DND-41 (cell line): Measurements from ENCODE around the gene TRMT11.

Experiments used
- EZH2 ChIP-seq: IDR thresholded peaks from 3 replicates; pipeline ENCODE4 v1.6.1; 2012; ENCODE audit warnings: borderline replicate concordance, low read depth, mild to moderate bottlenecking, moderate library complexity, low read length, inconsistent platforms; ENCODE audit not compliant: severe bottlenecking
- TF ChIP-seq, protein P1 (sequence below): IDR thresholded peaks from 2 replicates; pipeline ENCODE4 v1.5.1; 2012; ENCODE audit warnings: borderline replicate concordance, low read length, moderate library complexity, mild to moderate bottlenecking; ENCODE audit not compliant: poor library complexity, severe bottlenecking; ENCODE audit errors: extremely low read depth

DNA sequence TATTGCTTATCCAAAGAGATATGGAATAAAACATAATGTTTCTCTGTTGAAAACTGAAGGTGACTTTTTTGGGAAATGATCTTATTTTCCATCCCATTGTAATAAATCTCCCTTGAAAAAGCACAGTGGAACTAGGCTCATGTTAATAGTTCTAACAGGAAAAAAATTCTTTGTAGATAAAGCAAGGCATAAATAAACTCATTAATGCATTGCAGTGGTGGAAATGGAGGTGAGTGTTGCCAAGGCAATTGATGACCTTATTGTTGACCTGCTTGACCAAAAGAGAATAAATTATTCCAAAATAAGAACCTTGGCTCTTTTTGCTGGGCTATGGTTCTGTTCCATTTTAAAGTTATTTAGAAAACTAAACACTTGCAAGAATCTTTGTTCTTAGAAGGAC is 55.2 kb downstream of the TRMT11 start:
- TF ChIP-seq, protein P1, sequence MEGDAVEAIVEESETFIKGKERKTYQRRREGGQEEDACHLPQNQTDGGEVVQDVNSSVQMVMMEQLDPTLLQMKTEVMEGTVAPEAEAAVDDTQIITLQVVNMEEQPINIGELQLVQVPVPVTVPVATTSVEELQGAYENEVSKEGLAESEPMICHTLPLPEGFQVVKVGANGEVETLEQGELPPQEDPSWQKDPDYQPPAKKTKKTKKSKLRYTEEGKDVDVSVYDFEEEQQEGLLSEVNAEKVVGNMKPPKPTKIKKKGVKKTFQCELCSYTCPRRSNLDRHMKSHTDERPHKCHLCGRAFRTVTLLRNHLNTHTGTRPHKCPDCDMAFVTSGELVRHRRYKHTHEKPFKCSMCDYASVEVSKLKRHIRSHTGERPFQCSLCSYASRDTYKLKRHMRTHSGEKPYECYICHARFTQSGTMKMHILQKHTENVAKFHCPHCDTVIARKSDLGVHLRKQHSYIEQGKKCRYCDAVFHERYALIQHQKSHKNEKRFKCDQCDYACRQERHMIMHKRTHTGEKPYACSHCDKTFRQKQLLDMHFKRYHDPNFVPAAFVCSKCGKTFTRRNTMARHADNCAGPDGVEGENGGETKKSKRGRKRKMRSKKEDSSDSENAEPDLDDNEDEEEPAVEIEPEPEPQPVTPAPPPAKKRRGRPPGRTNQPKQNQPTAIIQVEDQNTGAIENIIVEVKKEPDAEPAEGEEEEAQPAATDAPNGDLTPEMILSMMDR: no peak
- no peak for TF ChIP-seq EZH2
